GM19099 (cell line): ENCODE results near the gene CCDC80.

Source experiments
- POLR2A ChIP-seq: IDR thresholded peaks from 3 replicates; pipeline ENCODE4 v1.6.1; 2011; ENCODE audit warnings: low read depth; ENCODE audit not compliant: insufficient read length; ENCODE audit errors: extremely low read depth

Gene CCDC80

DNA sequence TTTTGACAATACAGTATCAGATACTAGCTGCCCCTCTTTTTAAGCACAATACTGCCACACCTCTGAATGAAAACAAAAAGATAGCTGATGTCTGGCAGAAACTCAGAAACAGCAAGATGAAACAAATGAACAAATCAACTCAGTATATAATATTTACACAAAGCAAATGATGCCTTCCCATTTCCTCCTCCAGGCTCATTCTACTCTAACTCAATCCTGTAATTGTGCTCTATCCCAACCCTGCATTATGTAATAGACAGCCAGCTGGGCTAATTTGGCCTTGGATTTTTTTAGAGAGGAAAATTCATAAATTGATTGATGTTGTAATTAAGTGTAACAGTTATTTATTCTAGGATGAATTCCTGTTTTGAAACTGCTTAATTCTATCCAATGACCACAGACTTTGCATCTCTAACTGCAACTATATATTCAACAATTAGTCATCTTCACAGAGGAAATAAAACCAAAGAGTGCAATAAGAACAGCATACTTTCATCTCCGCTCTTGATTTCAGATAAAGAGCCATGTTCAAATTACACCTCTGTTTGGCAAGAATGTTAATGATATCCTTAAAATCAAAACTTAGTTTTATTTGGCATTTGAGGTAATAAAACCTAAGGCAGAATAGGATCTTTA is 85.3 kb downstream of the CCDC80 start:
- no peak for TF ChIP-seq POLR2A

DNA sequence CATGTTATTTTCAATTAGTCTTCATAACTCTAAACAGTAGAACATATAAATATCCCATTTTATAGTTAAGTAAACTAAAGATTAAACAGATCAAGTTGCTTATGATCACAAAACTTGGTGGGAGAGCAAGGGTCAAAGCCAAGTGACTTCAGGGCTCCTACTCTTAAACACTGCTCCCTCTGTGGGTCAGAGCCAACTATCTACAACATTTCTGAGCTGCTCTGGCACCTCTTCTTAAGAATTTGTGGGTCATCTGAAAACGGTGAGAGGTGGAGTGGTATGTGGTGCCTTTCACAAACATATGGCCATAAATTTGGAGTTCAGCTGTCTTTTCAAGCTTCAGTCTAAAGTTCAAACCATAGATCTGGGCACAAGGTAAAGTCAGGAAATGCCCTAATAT is 90.1 kb downstream of the CCDC80 start:
- TF ChIP-seq POLR2A = no peak
